GM19239 (cell line): ENCODE data around the gene EVL.

Experiments used
- DNase-seq: peaks from one replicate; pipeline ENCODE4 v3.0.0; 2011; ENCODE audit warnings: low spot score; ENCODE audit not compliant: insufficient read length
- FAIRE-seq: peaks from 2 replicates; lab custom pipeline; 2011; peaks lifted over from hg19 to GRCh38; lab: Jason Lieb, UNC

EVL gene

DNA sequence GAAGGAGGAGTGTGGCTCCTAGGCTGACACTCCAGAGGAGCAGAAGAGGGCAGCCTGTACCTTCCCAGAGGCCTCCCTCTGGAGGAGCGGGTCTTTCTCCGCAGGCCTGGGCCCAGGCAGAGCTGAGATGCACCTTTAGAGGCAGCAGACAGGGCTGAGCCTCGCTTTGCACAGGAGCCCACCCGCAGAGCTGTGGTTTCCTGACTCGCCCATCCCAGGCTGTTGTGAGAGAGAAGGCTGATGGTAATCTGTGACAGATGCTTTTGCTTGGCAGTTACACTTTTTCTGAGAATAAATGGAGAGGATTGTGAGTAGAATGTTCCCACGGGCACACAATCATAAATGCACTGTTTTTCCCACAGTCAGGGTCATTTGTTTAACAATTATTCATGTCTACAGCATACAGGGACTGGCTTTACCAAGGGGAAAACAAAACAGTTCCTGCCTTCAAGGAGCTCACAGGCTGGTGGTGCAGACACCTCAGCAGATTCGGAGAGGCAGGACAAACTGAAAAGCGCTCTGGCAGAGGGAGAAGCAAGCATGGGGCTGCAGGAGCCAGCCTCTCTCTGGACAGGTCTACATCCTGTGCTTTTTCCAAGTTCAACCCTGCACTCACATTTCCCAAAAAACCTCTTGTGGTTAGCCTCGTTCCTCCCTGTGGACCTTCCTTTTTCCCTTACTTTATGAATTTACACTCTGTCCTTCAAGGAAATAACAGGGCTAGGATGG, 13.9 kb downstream of the EVL start:
- FAIRE-seq, result no peak
- DNase-seq, result no peak

DNA sequence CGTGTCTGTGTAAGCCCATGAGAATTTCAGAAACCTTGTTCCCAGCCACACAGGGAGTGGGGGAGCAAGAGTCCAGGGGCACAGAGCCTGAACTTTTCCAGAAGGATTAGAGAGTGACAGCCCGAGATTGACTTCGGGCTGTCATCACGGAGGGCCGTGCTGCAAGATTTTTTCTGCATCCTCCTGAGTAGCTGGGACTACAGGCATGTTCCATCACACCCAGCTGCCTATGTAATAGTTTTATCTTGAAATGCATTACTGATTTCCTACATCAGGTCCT, 14.4 kb downstream of the EVL start:
- DNase-seq (no peak), FAIRE-seq (no peak)

DNA sequence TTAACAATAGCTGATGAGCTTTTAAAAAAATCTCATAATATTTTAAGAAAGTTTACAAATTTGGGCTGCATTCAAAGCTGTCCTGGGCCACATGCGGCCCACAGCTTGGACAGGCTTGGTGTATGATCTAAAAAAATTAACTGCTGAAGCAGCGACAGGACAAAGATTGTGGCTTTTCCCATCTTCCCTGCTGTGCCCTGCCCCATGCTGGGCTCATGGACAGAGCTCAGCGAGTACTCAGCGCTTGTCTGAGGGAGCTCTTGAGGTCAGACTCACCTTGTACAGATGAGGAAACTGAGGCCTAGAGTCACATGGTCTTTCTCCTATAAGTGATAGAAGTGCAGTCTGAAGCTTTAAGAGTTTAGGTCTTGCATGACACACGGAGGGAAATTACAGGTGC, 15.0 kb downstream of the EVL start:
- no peak for FAIRE-seq
- no peak for DNase-seq

- DNase-seq (no peak), FAIRE-seq (no peak)
Measured at GRCh38 chr14:100081997-100082625, 16.9 kb downstream of the EVL start.

- DNase-seq, result no peak
- no peak for FAIRE-seq
Measured at GRCh38 chr14:100082723-100083122, 17.5 kb downstream of the EVL start.

DNA sequence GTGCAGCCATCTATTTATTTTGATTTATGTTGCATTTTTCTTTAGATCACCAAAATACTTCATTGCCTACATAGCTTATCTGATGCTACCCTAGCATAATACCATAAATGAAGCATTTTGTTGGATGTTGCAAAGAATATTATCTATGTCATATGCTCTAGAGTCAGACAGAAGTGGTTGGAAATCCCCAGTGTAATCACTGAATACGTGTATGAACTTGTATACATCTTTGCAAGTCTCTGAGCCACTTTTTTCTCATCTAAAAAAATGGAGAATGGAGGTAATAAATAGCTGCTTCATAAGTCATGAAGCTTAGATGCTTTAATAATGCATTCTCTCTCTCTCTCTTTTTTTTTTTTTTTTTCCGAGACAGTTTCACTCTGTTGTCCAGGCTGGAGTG, 18.5 kb downstream of the EVL start:
- FAIRE-seq, result no peak

DNA sequence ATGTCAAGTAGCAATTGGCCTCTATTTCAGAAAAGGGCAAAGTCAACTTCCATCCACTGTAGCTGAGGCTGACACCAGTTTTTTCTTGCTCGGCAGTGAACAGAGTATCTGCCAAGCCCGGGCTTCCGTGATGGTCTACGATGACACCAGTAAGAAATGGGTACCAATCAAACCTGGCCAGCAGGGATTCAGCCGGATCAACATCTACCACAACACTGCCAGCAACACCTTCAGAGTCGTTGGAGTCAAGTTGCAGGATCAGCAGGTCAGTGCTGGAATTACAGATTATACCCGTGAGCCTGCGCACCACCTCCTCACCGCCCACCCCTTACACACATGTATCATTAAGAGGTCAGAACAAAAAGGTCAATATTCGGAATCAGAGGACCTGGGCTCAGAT, 19.4 kb downstream of the EVL start:
- DNase-seq (no peak), FAIRE-seq (no peak)

More for the DNA sequence above, 18.5 kb downstream of the EVL start:
- DNase-seq, result no peak

GRCh38 chr14:100085462-100085861, 20.2 kb downstream of the EVL start:
- no peak for FAIRE-seq
- DNase-seq, result no peak

GRCh38 chr14:100086361-100086760, 21.1 kb downstream of the EVL start:
- FAIRE-seq, result no peak
- DNase-seq, result no peak

- no peak for DNase-seq
- FAIRE-seq, result no peak
Measured at GRCh38 chr14:100088226-100088625, 23.0 kb downstream of the EVL start.

- DNase-seq (no peak), FAIRE-seq (no peak)
Measured at GRCh38 chr14:100091386-100091785, 26.2 kb downstream of the EVL start.

DNA sequence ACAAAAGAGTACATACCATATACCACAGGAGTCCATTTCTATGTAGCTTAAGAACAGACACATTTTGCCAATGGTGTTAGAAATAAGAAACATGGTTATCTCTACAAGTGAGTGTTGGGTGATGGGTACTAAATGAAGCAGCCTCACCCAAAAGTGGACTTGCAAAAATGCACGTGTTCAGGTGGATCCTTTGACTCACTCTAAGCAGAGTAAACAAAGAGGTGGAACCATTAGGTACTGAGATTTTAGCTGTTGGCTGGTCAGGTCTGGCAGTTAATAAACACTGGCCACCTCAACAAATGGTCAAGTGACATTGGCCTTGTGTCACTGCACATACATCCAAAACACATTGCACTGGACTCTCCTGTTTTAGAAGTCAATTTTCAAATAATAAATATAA, 27.6 kb downstream of the EVL start:
- FAIRE-seq, result no peak
- no peak for DNase-seq

GRCh38 chr14:100093319-100093718, 28.1 kb downstream of the EVL start:
- FAIRE-seq (no peak), DNase-seq (no peak)

GRCh38 chr14:100096656-100097055, 31.4 kb downstream of the EVL start:
- no peak for FAIRE-seq
- no peak for DNase-seq

DNA sequence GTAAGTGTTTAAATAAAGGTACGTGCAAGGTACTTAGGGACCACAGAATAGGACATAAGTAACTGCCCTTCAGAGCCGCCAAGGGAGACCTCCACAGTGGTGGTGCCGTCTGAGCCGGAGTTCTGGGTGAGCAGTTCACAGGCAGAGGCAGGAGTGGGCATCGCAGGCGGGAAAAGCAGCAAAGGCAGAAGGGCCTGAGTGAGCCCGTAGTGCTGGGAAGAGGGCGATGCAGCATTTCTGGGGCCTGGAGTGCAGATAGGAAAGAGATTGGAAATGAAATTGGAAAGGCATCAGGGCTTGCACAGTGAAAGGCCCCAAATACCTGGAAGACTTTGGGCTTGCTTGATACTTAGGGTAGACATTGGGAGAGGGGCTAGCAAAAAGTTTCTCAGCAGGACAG, 32.9 kb downstream of the EVL start:
- no peak for DNase-seq
- no peak for FAIRE-seq

DNA sequence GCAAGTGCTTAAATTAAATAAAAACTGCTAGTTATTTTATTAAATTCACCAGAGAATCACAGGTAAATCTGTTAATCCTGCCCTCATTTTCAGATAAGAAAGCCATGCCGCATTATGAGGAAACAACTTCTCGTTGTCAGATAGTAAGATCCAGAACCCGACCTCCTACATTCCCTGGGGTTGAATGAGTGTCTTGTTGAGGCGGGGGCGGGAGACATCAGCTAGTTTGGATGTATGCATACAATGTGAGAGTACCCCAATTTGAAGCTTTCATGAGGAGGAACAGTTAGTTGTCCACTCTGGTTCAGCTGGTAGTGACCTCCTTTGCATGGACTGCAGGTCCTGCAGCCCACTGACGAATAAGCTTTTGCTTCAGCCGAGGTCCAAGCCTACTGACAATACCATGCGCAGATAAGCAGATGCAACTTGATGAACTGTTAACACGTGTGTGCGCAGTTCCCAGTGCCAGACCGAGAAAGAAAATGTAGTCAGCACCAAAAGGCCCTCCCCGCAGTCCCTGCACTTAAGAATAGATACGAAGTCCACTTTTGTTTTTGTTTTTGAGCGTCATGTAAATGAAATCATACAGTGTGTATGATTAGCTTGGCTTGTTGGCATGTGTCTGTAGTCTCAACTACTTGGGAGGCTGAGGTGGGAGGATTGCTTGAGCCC, 34.9 kb downstream of the EVL start:
- FAIRE-seq, result no peak
- DNase-seq, result no peak

DNA sequence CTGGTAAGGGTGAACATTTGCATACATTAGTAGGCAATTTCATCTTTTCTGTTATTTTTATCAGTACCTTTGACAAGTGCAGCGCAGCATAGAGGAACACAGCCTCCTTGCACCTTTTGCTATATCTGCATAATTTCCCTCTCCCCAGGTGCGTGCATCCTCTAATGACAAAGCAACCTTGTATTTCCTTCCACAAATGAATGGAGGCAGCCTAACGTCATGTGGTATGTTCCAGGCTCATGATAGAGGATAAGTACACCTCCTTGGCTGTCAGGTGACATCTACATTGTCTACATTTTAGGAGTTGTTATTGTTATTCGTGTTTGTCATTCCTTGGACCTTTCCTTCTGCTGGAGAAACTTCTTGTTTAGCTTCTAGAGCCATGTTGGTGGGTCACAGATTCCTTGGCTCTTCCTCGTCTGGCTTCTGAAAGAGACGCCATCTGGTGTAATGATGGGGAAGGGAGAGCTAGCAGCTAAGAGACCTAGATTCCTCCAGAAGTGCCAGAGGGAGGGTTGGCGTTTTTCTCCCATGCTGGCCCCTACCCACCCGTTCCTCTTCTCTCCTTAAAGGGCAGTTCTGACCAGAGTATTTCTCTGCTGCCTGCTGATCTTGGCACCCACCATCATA, 37.0 kb downstream of the EVL start:
- FAIRE-seq, result no peak
- no peak for DNase-seq

DNA sequence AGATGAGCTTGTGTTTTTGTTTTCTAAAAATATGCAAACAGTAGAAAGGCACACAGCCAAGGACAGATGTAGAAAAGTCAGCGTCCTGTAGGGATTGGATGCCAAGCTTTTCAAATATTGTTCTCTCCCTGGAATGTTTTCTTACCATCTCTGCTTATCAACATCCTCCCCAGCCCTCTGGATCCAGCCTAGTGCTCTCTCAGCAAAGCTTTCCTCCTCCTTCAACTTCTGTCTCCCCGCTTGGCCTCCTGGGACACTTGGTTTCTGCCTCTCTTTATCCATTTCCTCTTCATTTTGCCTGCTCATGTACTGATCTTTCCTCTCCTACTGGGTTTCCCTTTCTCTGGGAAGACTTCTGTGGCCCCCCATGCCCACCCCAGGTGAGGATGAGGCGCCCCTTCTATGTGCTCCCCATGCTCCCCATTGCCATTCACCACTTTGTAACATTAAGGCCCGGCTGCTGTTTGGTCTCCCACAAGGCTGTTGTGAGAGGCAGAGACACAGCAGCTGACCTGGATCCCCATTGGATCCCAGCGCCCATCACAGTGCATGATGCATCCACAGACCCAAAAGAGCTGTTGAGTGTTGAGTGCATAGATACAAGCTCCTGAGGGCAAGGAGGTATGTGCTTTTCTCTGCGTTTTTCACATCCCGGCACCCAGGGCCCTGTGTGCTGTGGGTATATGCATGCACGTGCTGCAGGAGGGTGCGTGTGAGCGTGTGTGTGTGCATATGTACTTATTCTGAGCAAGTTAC, 38.2 kb downstream of the EVL start:
- no peak for FAIRE-seq

GRCh38 chr14:100104006-100104352, 38.8 kb downstream of the EVL start:
- FAIRE-seq (no peak), DNase-seq (no peak)

More for the DNA sequence above, 38.2 kb downstream of the EVL start:
- DNase-seq, result no peak

DNA sequence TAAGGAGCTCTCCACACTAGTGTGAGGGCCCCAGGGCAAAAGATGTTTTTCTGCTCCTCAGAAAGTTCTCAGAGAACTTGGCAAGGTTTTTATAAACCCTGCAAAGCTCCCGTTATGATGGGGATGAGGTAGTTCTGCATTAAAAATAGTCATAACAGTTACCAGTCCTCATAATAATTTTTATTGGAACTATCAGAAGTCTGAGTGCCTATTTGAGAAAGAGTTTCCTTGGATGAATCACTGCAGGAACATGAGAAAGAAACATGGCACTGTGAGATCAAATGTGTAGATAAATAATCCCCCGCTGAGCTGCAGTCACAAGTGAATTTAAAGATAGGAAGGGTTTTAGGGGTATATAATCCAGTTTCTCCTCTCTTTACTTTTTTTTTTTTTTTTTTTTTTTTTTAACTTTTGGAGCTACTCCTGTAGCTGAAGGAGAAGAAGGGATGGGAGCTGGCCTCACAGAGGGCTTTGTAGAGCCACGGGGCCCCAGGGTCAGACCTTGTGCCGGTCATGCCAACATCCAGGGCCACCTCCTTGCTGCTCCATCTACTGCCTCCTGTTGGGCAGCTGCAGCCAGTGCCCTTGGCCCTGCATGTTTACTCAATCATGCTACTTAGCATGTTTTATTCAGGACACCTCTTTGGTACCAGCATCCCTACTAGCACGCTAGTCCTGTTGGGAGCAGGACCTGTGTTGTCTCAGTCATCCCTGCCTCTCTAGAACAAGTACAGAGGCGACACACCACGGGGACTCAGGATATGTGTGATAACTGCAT, 39.5 kb downstream of the EVL start:
- DNase-seq (no peak), FAIRE-seq (no peak)
